GM19193 (cell line): Measurements from ENCODE around the gene MXRA5.

ENCODE experiments used
- POLR2A ChIP-seq: IDR thresholded peaks from 4 replicates; pipeline ENCODE4 v1.6.1; 2011; ENCODE audit not compliant: insufficient read depth, insufficient read length; ENCODE audit errors: extremely low read depth

The MXRA5 gene

GRCh38 chrX:3271183-3271833 is 75.1 kb downstream of the MXRA5 start:
- TF ChIP-seq POLR2A: no peak

DNA sequence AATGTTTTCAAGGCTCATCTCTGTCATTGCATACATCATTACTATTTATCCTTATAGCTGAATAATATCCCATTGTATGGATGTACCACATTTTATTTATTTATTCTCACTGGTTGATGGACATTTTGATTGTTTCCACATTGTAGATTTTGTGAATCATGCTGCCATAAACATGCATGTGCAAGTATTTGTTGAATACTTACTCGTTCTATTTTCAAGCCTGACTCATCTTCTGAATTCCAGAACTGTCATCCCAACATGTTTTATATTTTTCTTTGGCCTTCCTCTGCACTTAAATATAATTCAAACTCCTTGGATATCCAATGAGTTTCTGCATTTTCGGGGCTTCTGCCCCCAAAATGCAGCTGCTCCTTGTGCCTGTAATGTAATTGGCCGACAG is 77.6 kb downstream of the MXRA5 start:
- TF ChIP-seq POLR2A: no peak

- no peak for TF ChIP-seq POLR2A
These were observed 82.7 kb downstream of the MXRA5 start for GRCh38 chrX:3263681-3264126.

- TF ChIP-seq POLR2A: no peak
These were observed 83.6 kb downstream of the MXRA5 start for GRCh38 chrX:3262901-3263300.
